Gastrocnemius medialis (tissue), 4 donors: ENCODE results near the gene BCL7C.
"Not testable (repeated sequence)": the region's sequence is repeated elsewhere in the genome, so short reads cannot be mapped to it uniquely, and the experiment has no call there.

Source experiments
- POLR2A ChIP-seq, 2 donors: fragments of 450-650 bp; IDR thresholded peaks; one replicate each; pipeline ENCODE4 v1.6.1; 2017; ENCODE audit warnings: antibody characterized with exemption in 2 of 2, mild to moderate bottlenecking in 2 of 2, moderate library complexity in 2 of 2
- TF ChIP-seq, protein P1 (sequence below), 5 experiments: fragments of 450-650 bp in 3 of 5; fragments of 200-600 bp in 2 of 5; sonication (generic) in 2 of 5; IDR thresholded peaks in 4 of 5; conservative IDR thresholded peaks in 1 of 5; 1 replicate in 4 of 5; 2 replicates in 1 of 5; pipeline ENCODE4 v1.5.1; 2016 to 2019; ENCODE audit warnings: antibody characterized with exemption in 5 of 5, mild to moderate bottlenecking in 3 of 5, moderate library complexity in 3 of 5

- TF ChIP-seq, protein P1, sequence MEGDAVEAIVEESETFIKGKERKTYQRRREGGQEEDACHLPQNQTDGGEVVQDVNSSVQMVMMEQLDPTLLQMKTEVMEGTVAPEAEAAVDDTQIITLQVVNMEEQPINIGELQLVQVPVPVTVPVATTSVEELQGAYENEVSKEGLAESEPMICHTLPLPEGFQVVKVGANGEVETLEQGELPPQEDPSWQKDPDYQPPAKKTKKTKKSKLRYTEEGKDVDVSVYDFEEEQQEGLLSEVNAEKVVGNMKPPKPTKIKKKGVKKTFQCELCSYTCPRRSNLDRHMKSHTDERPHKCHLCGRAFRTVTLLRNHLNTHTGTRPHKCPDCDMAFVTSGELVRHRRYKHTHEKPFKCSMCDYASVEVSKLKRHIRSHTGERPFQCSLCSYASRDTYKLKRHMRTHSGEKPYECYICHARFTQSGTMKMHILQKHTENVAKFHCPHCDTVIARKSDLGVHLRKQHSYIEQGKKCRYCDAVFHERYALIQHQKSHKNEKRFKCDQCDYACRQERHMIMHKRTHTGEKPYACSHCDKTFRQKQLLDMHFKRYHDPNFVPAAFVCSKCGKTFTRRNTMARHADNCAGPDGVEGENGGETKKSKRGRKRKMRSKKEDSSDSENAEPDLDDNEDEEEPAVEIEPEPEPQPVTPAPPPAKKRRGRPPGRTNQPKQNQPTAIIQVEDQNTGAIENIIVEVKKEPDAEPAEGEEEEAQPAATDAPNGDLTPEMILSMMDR (IDR thresholded peaks at IDR 0.05 in 4 of 5, conservative IDR thresholded peaks at IDR 0.05 in 1 of 5) = not testable (repeated sequence)
- TF ChIP-seq POLR2A (IDR thresholded peaks at IDR 0.05) = not testable (repeated sequence)
Observed at GRCh38 chr16:30939571-30939970, 45.7 kb upstream of the BCL7C start.
